ENCODE results near the gene CPVL. TPM values are rescaled to one million over a fixed set of nuclear protein-coding genes. Genes with fewer than 3 reads are reported as not detected.

The CPVL gene
- total RNA-seq, 6 experiments from 2014 or later = 6.2 to 23.4 (median 8.8) TPM

DNA sequence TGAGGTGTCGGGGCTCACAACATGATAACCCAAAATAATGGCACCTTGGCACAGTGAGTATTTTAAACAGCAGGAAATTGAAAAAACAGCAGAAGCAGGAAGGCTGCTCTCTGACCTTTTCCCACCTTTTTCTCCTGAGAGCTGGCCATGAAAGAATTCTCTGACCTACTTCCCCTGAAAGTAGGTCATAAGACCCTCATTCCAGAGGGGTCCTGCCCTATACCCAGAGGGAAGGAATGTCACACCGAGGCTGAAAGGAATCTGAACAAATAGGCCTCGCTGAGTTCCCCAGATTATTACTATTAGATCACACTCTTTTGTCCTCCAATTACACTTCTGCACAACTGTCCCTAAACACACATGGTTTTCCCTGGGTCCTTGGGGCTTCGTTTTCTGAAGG lies 18.8 kb downstream of the CPVL start:
- WGBS (ENCODE audit: insufficient coverage, low coverage, low lambda C conversion rate, missing lambda C conversion rate) = 50% methylated on average over 4 of the region's 4 CpGs
- no peaks in the 10 kb centered on the region for H3K4me1 ChIP-seq
- TF ChIP-seq POLR2A (IDR thresholded peaks at IDR 0.05) (no peak), CTCF (IDR thresholded peaks at IDR 0.05) (no peak)
- intact Hi-C loops (cut with DNase I) = no loop called here
- no peak overlapping the region for H3K4me3 ChIP-seq
- H3K27me3 ChIP-seq = no peaks in the 10 kb centered on the region
- no peaks in the 10 kb centered on the region for H3K9me3 ChIP-seq
- no peak overlapping the region for H3K27ac ChIP-seq
- no peak for ATAC-seq
- H3K36me3 ChIP-seq = no peaks in the 10 kb centered on the region
- no peak for DNase-seq

- no peak for ATAC-seq
- DNase-seq = no peak
- H3K4me1 ChIP-seq = no peaks in the 10 kb centered on the region
- no peak overlapping the region for H3K27ac ChIP-seq
- TF ChIP-seq CTCF (IDR thresholded peaks at IDR 0.05) = no peak
- TF ChIP-seq POLR2A (IDR thresholded peaks at IDR 0.05) = no peak
- 74% methylated on average over 3 of the region's 3 CpGs for WGBS (ENCODE audit: insufficient coverage, low coverage, low lambda C conversion rate, missing lambda C conversion rate)
- no peaks in the 10 kb centered on the region for H3K36me3 ChIP-seq
- no peak overlapping the region for H3K4me3 ChIP-seq
- intact Hi-C loops (cut with DNase I) = no loop called here
- H3K9me3 ChIP-seq = no peaks in the 10 kb centered on the region
- no peaks in the 10 kb centered on the region for H3K27me3 ChIP-seq
Measured at GRCh38 chr7:29126804-29127203, 19.5 kb downstream of the CPVL start.

- H3K36me3 ChIP-seq = no peaks in the 10 kb centered on the region
- no peak overlapping the region for H3K4me3 ChIP-seq
- peaks cover 0 to 2% (median 0%) of the 10 kb centered on the region in 4 donors for H3K9me3 ChIP-seq
- no peaks in the 10 kb centered on the region for H3K27me3 ChIP-seq
- intact Hi-C loops (cut with DNase I) = no loop called here
- H3K27ac ChIP-seq = no peak overlapping the region
- 70% methylated on average over 1 of the region's 1 CpG for WGBS (ENCODE audit: insufficient coverage, low coverage, low lambda C conversion rate, missing lambda C conversion rate)
- ATAC-seq (no peak), DNase-seq (no peak)
- TF ChIP-seq POLR2A (IDR thresholded peaks at IDR 0.05) (no peak), CTCF (IDR thresholded peaks at IDR 0.05) (no peak)
- H3K4me1 ChIP-seq = no peaks in the 10 kb centered on the region
Measured at GRCh38 chr7:29123626-29124190, 22.6 kb downstream of the CPVL start.

DNA sequence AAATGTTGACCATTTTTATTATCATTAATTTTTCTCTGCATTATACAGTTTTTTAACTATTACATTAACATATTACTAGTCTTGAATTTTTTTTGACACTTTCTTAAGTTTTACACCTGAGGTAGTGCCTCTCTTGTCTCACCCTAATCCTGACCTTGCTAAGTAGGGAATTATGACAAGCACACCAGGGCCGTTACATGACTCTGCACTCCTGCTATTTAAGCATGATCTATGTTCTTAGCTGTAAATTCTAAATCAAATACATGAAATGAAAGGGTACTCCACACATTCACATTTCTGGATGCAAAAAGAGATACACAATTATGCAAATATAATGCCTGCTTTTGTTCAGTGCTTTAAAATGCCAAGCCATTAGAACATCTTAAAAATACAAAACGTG lies 23.6 kb downstream of the CPVL start:
- intact Hi-C loops (cut with DNase I) = no loop called here
- Histone ChIP-seq H3K4me1 (no peaks in the 10 kb centered on the region), H3K9me3 (peaks cover 0 to 2% (median 0%) of the 10 kb centered on the region in 4 donors), H3K36me3 (no peaks in the 10 kb centered on the region), H3K4me3 (no peak overlapping the region), H3K27ac (no peak overlapping the region), H3K27me3 (no peaks in the 10 kb centered on the region)
- no peak for ATAC-seq
- TF ChIP-seq POLR2A (IDR thresholded peaks at IDR 0.05) (no peak), CTCF (IDR thresholded peaks at IDR 0.05) (no peak)
- no peak for DNase-seq
- WGBS (ENCODE audit: insufficient coverage, low coverage, low lambda C conversion rate, missing lambda C conversion rate) = 82% methylated on average over 2 of the region's 2 CpGs

- intact Hi-C loops (cut with DNase I) = no loop called here
- 59% methylated on average over 5 of the region's 5 CpGs for whole genome bisulfite sequencing (ENCODE audit: insufficient coverage, low coverage, low lambda C conversion rate, missing lambda C conversion rate)
- Histone ChIP-seq H3K4me3 (no peak overlapping the region), H3K4me1 (no peaks in the 10 kb centered on the region), H3K9me3 (peaks cover 0 to 2% (median 0%) of the 10 kb centered on the region in 4 donors), H3K27me3 (no peaks in the 10 kb centered on the region), H3K36me3 (no peaks in the 10 kb centered on the region), H3K27ac (no peak overlapping the region)
- no peak for ATAC-seq
- DNase-seq = no peak
- TF ChIP-seq CTCF (IDR thresholded peaks at IDR 0.05) = no peak
- no peak for TF ChIP-seq POLR2A (IDR thresholded peaks at IDR 0.05)
Measured at GRCh38 chr7:29122081-29122480, 24.3 kb downstream of the CPVL start.
